H1 (cell line): ENCODE data around the gene TGFBI. TPM values are rescaled to one million over a fixed set of nuclear protein-coding genes. Genes with fewer than 3 reads are reported as not detected.

Source experiments
- CTCF ChIA-PET: fragments of 300-600 bp; sonication (Branson Sonifier 250); formaldehyde crosslinking; loops from one replicate; lab custom pipeline; 2021; ENCODE audit not compliant: partially characterized antibody; lab: Charles Lee
- POLR2A ChIA-PET: fragments of 300-600 bp; sonication (Branson Sonifier 250); formaldehyde crosslinking; loops from one replicate; lab custom pipeline; 2021; ENCODE audit warnings: inconsistent platforms; ENCODE audit not compliant: partially characterized antibody; lab: Charles Lee
- DNase-seq, 2 experiments: peaks; one replicate each; pipeline versions ENCODE4 v3.0.0 to v3.0.0-alpha.2; 2010 to 2022; ENCODE audit warnings: low spot score in 2 of 2, low read depth in 1 of 2, mixed read lengths in 1 of 2
- FAIRE-seq: peaks from 2 replicates; lab custom pipeline; 2011; peaks lifted over from hg19 to GRCh38; lab: Jason Lieb, UNC
- H2AFZ ChIP-seq: 2 replicates; pipeline ENCODE4 v1.8.1; 2012; ENCODE audit warnings: low read length, inconsistent platforms
- H2AK5ac ChIP-seq: 2 replicates; pipeline ENCODE4 v1.6.1; 2013; ENCODE audit warnings: low read depth, low read length
- H2BK120ac ChIP-seq: replicated peaks from 2 replicates; pipeline ENCODE3; 2013; ENCODE audit warnings: low read depth, low read length, inconsistent platforms
- H2BK12ac ChIP-seq: 2 replicates; pipeline ENCODE4 v1.6.1; 2013; ENCODE audit warnings: low read depth, low read length
- H2BK15ac ChIP-seq: 2 replicates; pipeline ENCODE4 v1.6.1; 2013; ENCODE audit warnings: low read length
- H2BK20ac ChIP-seq: 2 replicates; pipeline ENCODE4 v1.6.1; 2013; ENCODE audit warnings: low read length
- H2BK5ac ChIP-seq: 2 replicates; pipeline ENCODE4 v1.6.1; 2013; ENCODE audit warnings: low read depth, low read length
- H3K14ac ChIP-seq: 2 replicates; pipeline ENCODE4 v1.6.1; 2013; ENCODE audit warnings: inconsistent platforms; ENCODE audit not compliant: insufficient read length
- H3K18ac ChIP-seq: 2 replicates; pipeline ENCODE4 v1.6.1; 2013; ENCODE audit warnings: low read length; ENCODE audit errors: extremely low read depth
- H3K23ac ChIP-seq: 2 replicates; pipeline ENCODE4 v1.6.1; 2013; ENCODE audit warnings: inconsistent platforms; ENCODE audit not compliant: insufficient read length
- H3K23me2 ChIP-seq: 2 replicates; pipeline ENCODE4 v1.6.1; 2013; ENCODE audit warnings: low read depth, low read length
- H3K27ac ChIP-seq: 2 replicates; pipeline ENCODE4 v1.6.1; 2011; ENCODE audit warnings: low read depth, low read length, inconsistent platforms
- H3K27me3 ChIP-seq, 4 experiments: replicated peaks in 1 of 4; 1 replicate in 1 of 4; 2 replicates in 3 of 4; pipeline versions ENCODE4 v1.6.1 to v1.8.1; 2011 to 2013; ENCODE audit warnings: low read length in 3 of 4, mild to moderate bottlenecking in 3 of 4, inconsistent platforms in 2 of 4, mixed read lengths in 2 of 4, moderate library complexity in 1 of 4; ENCODE audit not compliant: control insufficient read depth in 3 of 4, insufficient read depth in 3 of 4; ENCODE audit errors: extremely low read depth in 1 of 4
- H3K36me3 ChIP-seq, 4 experiments: 2 replicates each; pipeline versions ENCODE4 v1.6.1 to v1.8.1; 2011 to 2013; ENCODE audit warnings: mild to moderate bottlenecking in 4 of 4, low read length in 3 of 4, moderate library complexity in 2 of 4, control low read depth in 1 of 4, inconsistent platforms in 1 of 4; ENCODE audit not compliant: insufficient read depth in 4 of 4, control insufficient read depth in 2 of 4
- H3K4ac ChIP-seq: replicated peaks from 2 replicates; pipeline ENCODE3; 2013; ENCODE audit warnings: low read length, low read depth, mixed read lengths, inconsistent platforms; ENCODE audit not compliant: insufficient read length
- H3K4me1 ChIP-seq, 4 experiments: replicated peaks in 1 of 4; 1 replicate in 1 of 4; 2 replicates in 3 of 4; pipeline versions ENCODE4 v1.6.1 to v1.8.1; 2011 to 2013; ENCODE audit warnings: low read length in 3 of 4, inconsistent platforms in 2 of 4, mixed read lengths in 1 of 4; ENCODE audit not compliant: insufficient read depth in 4 of 4, control insufficient read depth in 3 of 4
- H3K4me2 ChIP-seq, 2 experiments: 2 replicates each; pipeline versions ENCODE4 v1.6.1 to v1.8.1; 2011 to 2013; ENCODE audit warnings: low read depth in 2 of 2, low read length in 2 of 2, control low read depth in 1 of 2, inconsistent platforms in 1 of 2, mild to moderate bottlenecking in 1 of 2; ENCODE audit not compliant: insufficient read depth in 1 of 2
- H3K4me3 ChIP-seq, 4 experiments: fragments of 200-600, 300-600 bp in 1 of 4; sonication (generic), shearing (Covaris generic), sonication (Bioruptor Twin) in 1 of 4; 2 replicates each; pipeline versions ENCODE4 v1.5.1 to v1.8.1; 2011 to 2016; ENCODE audit warnings: low read length in 4 of 4, low read depth in 3 of 4, control low read depth in 2 of 4, inconsistent platforms in 2 of 4, mild to moderate bottlenecking in 2 of 4, mixed read lengths in 1 of 4, moderate library complexity in 1 of 4; ENCODE audit not compliant: insufficient read depth in 2 of 4; ENCODE audit errors: extremely low read depth in 1 of 4
- H3K56ac ChIP-seq: replicated peaks from 2 replicates; pipeline ENCODE3; 2013; ENCODE audit warnings: low read depth, mild to moderate bottlenecking, mixed read lengths, low read length, inconsistent platforms; ENCODE audit not compliant: insufficient read length
- H3K79me1 ChIP-seq: 2 replicates; pipeline ENCODE4 v1.6.1; 2013; ENCODE audit warnings: low read depth, low read length, control low read depth
- H3K79me2 ChIP-seq, 2 experiments: 2 replicates each; pipeline versions ENCODE4 v1.6.1 to v1.8.1; 2012 to 2013; ENCODE audit warnings: low read length in 2 of 2, mild to moderate bottlenecking in 2 of 2, inconsistent platforms in 1 of 2; ENCODE audit not compliant: insufficient read depth in 2 of 2, control insufficient read depth in 1 of 2
- H3K9ac ChIP-seq, 4 experiments: replicated peaks in 1 of 4; 1 replicate in 1 of 4; 2 replicates in 3 of 4; pipeline versions ENCODE4 v1.6.1 to v1.8.1; 2011 to 2013; ENCODE audit warnings: low read depth in 3 of 4, low read length in 3 of 4, control low read depth in 2 of 4, mild to moderate bottlenecking in 2 of 4, moderate library complexity in 2 of 4, inconsistent platforms in 1 of 4; ENCODE audit errors: extremely low read depth in 1 of 4
- H3K9me3 ChIP-seq, 2 experiments: 2 replicates each; pipeline versions ENCODE4 v1.6.1 to v1.8.1; 2012 to 2013; ENCODE audit warnings: mild to moderate bottlenecking in 2 of 2, moderate library complexity in 2 of 2, control low read depth in 1 of 2, inconsistent platforms in 1 of 2, low read depth in 1 of 2, low read length in 1 of 2, mixed read lengths in 1 of 2; ENCODE audit not compliant: insufficient read depth in 2 of 2
- H4K20me1 ChIP-seq, 2 experiments: replicated peaks in 1 of 2; 2 replicates each; pipeline versions ENCODE3 to v1.8.1; 2011 to 2013; ENCODE audit warnings: inconsistent platforms in 2 of 2, low read length in 2 of 2, mild to moderate bottlenecking in 1 of 2; ENCODE audit not compliant: insufficient read depth in 2 of 2, control insufficient read depth in 1 of 2
- H4K5ac ChIP-seq: 2 replicates; pipeline ENCODE4 v1.6.1; 2013; ENCODE audit warnings: low read length, low read depth, mixed read lengths, inconsistent platforms; ENCODE audit not compliant: insufficient read length
- H4K8ac ChIP-seq: 2 replicates; pipeline ENCODE4 v1.8.0; 2013; ENCODE audit warnings: mild to moderate bottlenecking, moderate library complexity, low read length, inconsistent platforms; ENCODE audit not compliant: insufficient read depth; ENCODE audit errors: extremely low read depth
- H4K91ac ChIP-seq: replicated peaks from 2 replicates; pipeline ENCODE3; 2013; ENCODE audit warnings: low read length, mixed read lengths, inconsistent platforms; ENCODE audit not compliant: insufficient read length
- CBX5 ChIP-seq: fragments of 300-800, 300-1000 bp; sonication (generic); IDR thresholded peaks from 2 replicates; pipeline ENCODE4 v1.7.1; 2016; ENCODE audit warnings: antibody characterized with exemption, low read length, low read depth
- CHD1 ChIP-seq: IDR thresholded peaks from 2 replicates; pipeline ENCODE4 v1.6.1; 2012; ENCODE audit warnings: low read depth, low read length, improper control_type of control experiment
- GTF2F1 ChIP-seq: IDR thresholded peaks from 2 replicates; pipeline ENCODE4 v1.6.1; 2012; ENCODE audit warnings: low read depth, low read length, improper control_type of control experiment, borderline replicate concordance
- JUN ChIP-seq: IDR thresholded peaks from 2 replicates; pipeline ENCODE4 v1.6.1; 2011; ENCODE audit warnings: low read depth, mild to moderate bottlenecking, improper control_type of control experiment, low read length
- RFX5 ChIP-seq: IDR thresholded peaks from 2 replicates; pipeline ENCODE4 v1.6.1; 2011; ENCODE audit warnings: low read depth, low read length, improper control_type of control experiment, borderline replicate concordance
- SAP30 ChIP-seq: fragments of 300-600 bp; sonication (generic); IDR thresholded peaks from 2 replicates; pipeline ENCODE4 v1.7.1; 2012; ENCODE audit warnings: low read length, moderate library complexity, mild to moderate bottlenecking, inconsistent platforms; ENCODE audit not compliant: insufficient read depth, insufficient replicate concordance
- SIN3A ChIP-seq, 2 experiments: IDR thresholded peaks in 1 of 2; conservative IDR thresholded peaks in 1 of 2; 2 replicates each; pipeline ENCODE4 v1.6.1; 2011 to 2012; ENCODE audit warnings: low read length in 2 of 2, improper control_type of control experiment in 1 of 2, low read depth in 1 of 2, mild to moderate bottlenecking in 1 of 2
- SP4 ChIP-seq: IDR thresholded peaks from 2 replicates; pipeline ENCODE4 v1.6.1; 2012; ENCODE audit warnings: low read length, inconsistent platforms
- TAF1 ChIP-seq: IDR thresholded peaks from 2 replicates; pipeline ENCODE4 v1.6.1; 2011; ENCODE audit warnings: mild to moderate bottlenecking, low read depth, low read length
- ZNF274 ChIP-seq: IDR thresholded peaks from 2 replicates; pipeline ENCODE4 v1.7.0; 2012; ENCODE audit warnings: low read length, borderline replicate concordance; ENCODE audit errors: extremely low read depth
- WGBS, 2 experiments: shearing (Covaris generic) in 1 of 2; methylation state at CpG; one replicate each; pipeline versions ENCODE4 v1.1.6 to v1.1.7; 2013 to 2015; ENCODE audit warnings: low lambda C conversion rate in 2 of 2, mixed read lengths in 2 of 2, inconsistent platforms in 1 of 2, low coverage in 1 of 2, missing lambda C conversion rate in 1 of 2; ENCODE audit not compliant: insufficient replicate concordance in 2 of 2, insufficient coverage in 1 of 2, insufficient read length in 1 of 2; ENCODE audit errors: extremely low coverage in 1 of 2, missing lambda C conversion rate in 1 of 2; 5-methylcytosine and 5-hydroxymethylcytosine counted together
- polyA plus RNA-seq, 7 experiments: library from polyadenylated mRNA; depleted of rRNA in 3 of 7; stranded (reverse) in 5 of 7; unstranded in 2 of 7; fragments of >200 nt in 5 of 7; fragments of 200-250 nt in 2 of 7; gene quantifications; 1 replicate in 5 of 7; 2 replicates in 1 of 7; 4 replicates in 1 of 7; pipeline versions ENCODE4 v1.2.1 to v1.2.3, GENCODE V29; 2011 to 2013; ENCODE audit warnings: missing spikeins in 2 of 7, mixed read lengths in 2 of 7
- total RNA-seq: library from RNA; stranded (reverse); fragmentation: NEBNext Ultra II Directional; extraction: Animal tissue kit (Norgen Biotek cat#: 25700); gene quantifications from 2 replicates; pipeline ENCODE4 v1.2.1, GENCODE V29; 2021
- TF ChIP-seq, protein P1 (sequence below): IDR thresholded peaks from 2 replicates; pipeline ENCODE4 v1.6.1; 2012; ENCODE audit warnings: low read length, inconsistent platforms

TGFBI gene
- total and polyA plus RNA-seq, 2 of the 8 experiments (the other 6 are each of a cell fraction or from before 2014, with no cell fraction given), result 6.0 to 8.5 TPM

DNA sequence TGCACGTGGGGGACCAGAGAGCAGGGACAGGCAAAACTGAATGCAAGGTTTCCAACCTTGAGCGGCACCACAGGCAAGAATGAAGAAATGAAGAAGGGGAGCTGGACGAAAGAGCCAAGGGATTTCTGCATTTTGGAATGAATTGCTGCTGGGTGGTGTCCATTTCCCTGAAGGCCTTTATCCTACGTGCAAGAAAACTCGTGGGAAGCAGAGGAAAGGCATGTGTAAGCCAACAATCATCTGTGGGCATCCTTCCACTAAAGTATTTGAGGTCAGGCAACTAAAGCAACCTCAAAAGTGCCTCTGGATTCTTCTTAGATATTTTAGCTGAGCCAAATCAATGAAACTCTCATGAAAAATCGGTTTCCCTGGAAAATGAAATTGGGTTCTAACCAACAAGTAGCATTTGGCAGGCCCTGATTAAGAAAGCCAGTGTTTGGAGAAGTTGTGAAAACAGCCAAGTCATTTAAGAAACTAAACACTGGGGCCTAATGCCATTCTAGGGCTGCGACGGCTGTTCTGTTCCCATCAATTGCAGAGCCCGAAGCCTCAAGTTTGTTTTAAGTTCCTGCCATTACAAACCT lies 4.7 kb upstream of the TGFBI start:
- Histone ChIP-seq H3K14ac (no peak overlapping the region), H2BK5ac (no peak overlapping the region), H4K8ac (no peak overlapping the region), H3K36me3 (no peaks in the 10 kb centered on the region), H3K4me2 (no peak overlapping the region), H3K56ac (no peak overlapping the region), H3K27ac (no peak overlapping the region), H3K18ac (no peak overlapping the region), H3K4ac (no peak overlapping the region), H2BK20ac (no peak overlapping the region), H3K23me2 (peaks cover 5% of the 10 kb centered on the region; the same call in 1 of the 2 replicates), H4K20me1 (no peaks in the 10 kb centered on the region), H4K5ac (no peak overlapping the region), H3K9ac (no peak overlapping the region), H4K91ac (no peak overlapping the region), H2BK15ac (no peak overlapping the region), H3K23ac (no peak overlapping the region), H3K4me3 (no peak overlapping the region), H3K79me2 (no peaks in the 10 kb centered on the region; a peak in 1 of 4 replicates), H2AFZ (no peak overlapping the region), H3K27me3 (peaks cover 0 to 21% (median 20%) of the 10 kb centered on the region in 4 experiments; a peak in 6 of 7 replicates), H2BK120ac (no peak overlapping the region), H3K9me3 (no peaks in the 10 kb centered on the region), H2AK5ac (no peak overlapping the region), H2BK12ac (no peak overlapping the region), H3K79me1 (no peaks in the 10 kb centered on the region), H3K4me1 (peaks cover 0 to 4% (median 0%) of the 10 kb centered on the region in 4 experiments; a peak in 3 of 7 replicates)
- ChIA-PET POLR2A (no interaction called here), CTCF (interaction anchor here (1.1 to 2.1 kb wide), 2 partner anchors 39 to 458 kb away, joined by 3 to 5 read pairs; no protein-coding TSS in a partner anchor)
- FAIRE-seq, result no peak
- WGBS, 2 experiments, result 88% methylated on average over 9 of the region's 9 CpGs; no CpG with 5 or more reads in 1 of the 2 experiments
- DNase-seq, result no peak
- TF ChIP-seq JUN (no peak), SP4 (no peak), RFX5 (no peak), CBX5 (no peak), CHD1 (no peak), GTF2F1 (no peak), ZNF274 (no peak), SAP30 (no peak), TAF1 (no peak), SIN3A (conservative IDR thresholded peaks at IDR 0.05 in 1 of 2, IDR thresholded peaks at IDR 0.05 in 1 of 2; ENCODE audit: low read depth in 1 of 2, low read length in 2 of 2) (no peak)
- TF ChIP-seq, protein P1, sequence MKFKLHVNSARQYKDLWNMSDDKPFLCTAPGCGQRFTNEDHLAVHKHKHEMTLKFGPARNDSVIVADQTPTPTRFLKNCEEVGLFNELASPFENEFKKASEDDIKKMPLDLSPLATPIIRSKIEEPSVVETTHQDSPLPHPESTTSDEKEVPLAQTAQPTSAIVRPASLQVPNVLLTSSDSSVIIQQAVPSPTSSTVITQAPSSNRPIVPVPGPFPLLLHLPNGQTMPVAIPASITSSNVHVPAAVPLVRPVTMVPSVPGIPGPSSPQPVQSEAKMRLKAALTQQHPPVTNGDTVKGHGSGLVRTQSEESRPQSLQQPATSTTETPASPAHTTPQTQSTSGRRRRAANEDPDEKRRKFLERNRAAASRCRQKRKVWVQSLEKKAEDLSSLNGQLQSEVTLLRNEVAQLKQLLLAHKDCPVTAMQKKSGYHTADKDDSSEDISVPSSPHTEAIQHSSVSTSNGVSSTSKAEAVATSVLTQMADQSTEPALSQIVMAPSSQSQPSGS, result no peak
